HG02571 (cell line): Measurements from ENCODE around the gene KCNN4.
"Not testable (repeated sequence)": the region's sequence is repeated elsewhere in the genome, so short reads cannot be mapped to it uniquely, and the experiment has no call there.

Experiments
- ATAC-seq: cut with Tn5 transposase; IDR thresholded peaks from one replicate; pipeline ENCODE4 v1.9.1; 2021; ENCODE audit warnings: mild to moderate bottlenecking, moderate library complexity; ENCODE audit not compliant: unreplicated experiment

The KCNN4 gene

GRCh38 chr19:43780706-43781525 is at the start of gene KCNN4:
KCNN4 (minus strand) TSS chr19:43780973; CDS start chr19:43780861, 112 bp downstream.
- ATAC-seq = no peak

- ATAC-seq = peak; percentile 79
These were observed 46.3 kb upstream of the KCNN4 start, which contains the start of gene ZNF283 for GRCh38 chr19:43826787-43827754. ZNF283 (plus strand) TSS chr19:43827321; CDS start chr19:43833505, 6,184 bp downstream.

- not testable (repeated sequence) for ATAC-seq
These were observed 43.8 kb upstream of the KCNN4 start for GRCh38 chr19:43824572-43824971.

- ATAC-seq = not testable (repeated sequence)
These were observed 43.1 kb upstream of the KCNN4 start for GRCh38 chr19:43823856-43824255.

GRCh38 chr19:43820884-43821215 is 40.1 kb upstream of the KCNN4 start:
- no peak for ATAC-seq

GRCh38 chr19:43820098-43820883 is 39.5 kb upstream of the KCNN4 start:
- ATAC-seq = no peak

GRCh38 chr19:43818500-43818899 is 37.7 kb upstream of the KCNN4 start:
- ATAC-seq = no peak

GRCh38 chr19:43817454-43817853 is 36.7 kb upstream of the KCNN4 start:
- ATAC-seq = not testable (repeated sequence)

- no peak for ATAC-seq
These were observed 34.0 kb upstream of the KCNN4 start for GRCh38 chr19:43814663-43815352.

- no peak for ATAC-seq
These were observed 31.9 kb upstream of the KCNN4 start for GRCh38 chr19:43812688-43813087.

- ATAC-seq = no peak
These were observed 31.5 kb upstream of the KCNN4 start for GRCh38 chr19:43812259-43812658.

GRCh38 chr19:43811837-43812236 is 31.1 kb upstream of the KCNN4 start:
- ATAC-seq = no peak

- ATAC-seq = no peak
These were observed 29.3 kb upstream of the KCNN4 start for GRCh38 chr19:43809762-43810696.

GRCh38 chr19:43807651-43808050 is 26.9 kb upstream of the KCNN4 start:
- no peak for ATAC-seq

GRCh38 chr19:43806848-43807247 is 26.1 kb upstream of the KCNN4 start:
- no peak for ATAC-seq

GRCh38 chr19:43806401-43806800 is 25.6 kb upstream of the KCNN4 start:
- not testable (repeated sequence) for ATAC-seq

- no peak for ATAC-seq
These were observed 23.7 kb upstream of the KCNN4 start for GRCh38 chr19:43804432-43804831.

- ATAC-seq = no peak
These were observed 21.6 kb upstream of the KCNN4 start, which contains the start of gene LYPD5 for GRCh38 chr19:43802216-43802951. LYPD5 (minus strand) TSS chr19:43802447; CDS start chr19:43802380, 67 bp downstream.
